Hematopoietic multipotent progenitor cell treated with erythropoietin and hydrocortisone succinate and interleukin-3 and kit ligand, for 17 days (in vitro differentiated cells): Measurements from ENCODE around the gene UBAC2.

Experiments used
- DNase-seq: peaks from one replicate; pipeline ENCODE4 v3.0.0-alpha.2; 2015; ENCODE audit warnings: low spot score

UBAC2 gene

DNA sequence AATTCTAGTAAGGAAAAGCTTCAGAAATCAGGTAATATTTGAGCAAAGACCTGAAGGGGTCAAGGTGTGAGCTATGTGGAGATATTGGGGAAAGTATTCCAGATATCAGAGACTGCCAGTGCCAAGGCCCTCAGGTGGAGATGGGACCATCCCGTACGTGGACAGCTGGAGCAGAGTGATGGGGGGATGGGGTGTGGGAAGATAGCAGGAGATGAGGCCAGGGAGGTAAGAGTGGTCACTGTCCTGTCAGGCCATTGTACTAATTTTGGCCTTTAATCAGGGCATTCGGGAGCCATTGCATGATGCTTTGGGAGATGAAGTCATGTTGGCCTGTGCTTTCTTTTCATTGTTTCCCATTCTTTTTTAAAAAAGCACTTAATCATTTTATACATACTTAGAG lies 70.6 kb downstream of the UBAC2 start:
- DNase-seq: no peak

DNA sequence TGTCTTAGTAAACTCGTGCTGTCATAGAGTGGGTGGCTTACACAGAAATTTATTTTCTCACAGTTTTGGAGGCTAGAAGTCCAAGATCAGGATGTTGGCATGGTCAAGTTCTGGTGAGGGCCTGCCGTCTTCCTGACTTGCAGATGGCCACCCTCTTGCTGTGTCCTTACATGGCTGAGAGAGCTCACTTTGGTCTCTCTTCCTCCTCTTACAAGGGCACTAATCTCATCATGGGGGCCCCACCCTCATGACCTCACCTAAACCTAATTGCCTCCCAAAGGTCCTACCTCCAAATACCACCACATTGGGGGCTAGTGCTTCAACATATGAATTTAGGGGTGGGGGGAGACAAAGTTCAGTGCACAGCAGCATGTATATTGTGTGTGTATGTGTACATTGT lies 71.8 kb downstream of the UBAC2 start:
- no peak for DNase-seq

DNA sequence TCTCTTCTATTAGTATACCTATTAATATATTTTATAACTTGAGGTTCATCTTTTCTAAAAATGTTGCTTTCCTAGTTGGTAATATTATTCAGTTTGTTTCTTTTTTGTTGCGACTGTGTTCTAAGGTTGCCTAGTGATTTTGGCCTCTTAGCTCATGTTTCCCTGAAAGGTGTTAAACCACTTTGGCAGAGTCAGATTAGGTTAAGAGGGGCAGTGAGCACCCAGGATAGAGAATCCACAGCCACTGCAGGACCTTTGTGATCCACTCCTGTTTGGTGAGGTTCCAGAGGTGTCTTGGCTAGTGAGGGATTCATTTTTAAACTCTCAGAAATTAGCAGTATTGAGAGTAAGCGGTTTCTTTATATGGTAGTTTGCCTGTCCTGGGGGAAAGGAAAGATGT lies 72.5 kb downstream of the UBAC2 start:
- no peak for DNase-seq

DNA sequence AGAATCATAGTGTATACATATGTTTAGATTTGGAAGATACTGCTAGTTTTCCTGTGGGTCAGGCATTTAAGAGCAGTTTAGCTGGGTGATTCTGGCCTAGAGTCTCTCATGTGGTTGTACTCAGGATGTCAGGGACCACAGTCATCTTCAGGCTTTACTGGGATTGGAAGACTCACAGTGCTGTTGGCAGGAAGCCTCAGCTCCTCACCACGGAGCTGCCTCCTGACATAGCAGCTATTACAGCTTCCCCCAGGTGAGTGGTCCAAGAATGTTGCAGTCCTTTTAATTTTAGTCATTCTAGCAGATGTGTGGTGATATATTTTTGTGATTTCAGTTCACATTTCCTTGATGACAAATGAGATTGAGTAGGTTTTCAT lies 74.4 kb downstream of the UBAC2 start:
- no peak for DNase-seq

DNA sequence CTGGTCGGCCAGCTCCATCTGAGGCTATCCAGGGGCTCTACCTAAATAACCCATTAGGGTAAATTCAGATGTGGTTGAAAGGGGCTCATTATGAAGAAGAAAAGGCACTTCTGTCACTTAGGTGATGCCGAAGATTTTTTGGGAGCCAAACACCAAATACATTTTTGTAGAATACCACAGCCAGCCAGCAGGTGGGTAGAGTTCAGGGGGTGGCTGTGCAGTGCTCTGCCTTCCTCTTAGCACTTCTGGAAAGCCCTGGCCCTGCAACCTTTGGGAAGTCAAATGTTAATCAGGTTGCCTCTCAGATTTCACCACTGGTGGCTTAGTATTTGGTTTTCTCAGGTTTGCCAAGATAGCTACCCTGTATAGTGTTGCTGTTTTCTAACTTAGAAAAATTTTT lies 76.1 kb downstream of the UBAC2 start:
- no peak for DNase-seq

DNA sequence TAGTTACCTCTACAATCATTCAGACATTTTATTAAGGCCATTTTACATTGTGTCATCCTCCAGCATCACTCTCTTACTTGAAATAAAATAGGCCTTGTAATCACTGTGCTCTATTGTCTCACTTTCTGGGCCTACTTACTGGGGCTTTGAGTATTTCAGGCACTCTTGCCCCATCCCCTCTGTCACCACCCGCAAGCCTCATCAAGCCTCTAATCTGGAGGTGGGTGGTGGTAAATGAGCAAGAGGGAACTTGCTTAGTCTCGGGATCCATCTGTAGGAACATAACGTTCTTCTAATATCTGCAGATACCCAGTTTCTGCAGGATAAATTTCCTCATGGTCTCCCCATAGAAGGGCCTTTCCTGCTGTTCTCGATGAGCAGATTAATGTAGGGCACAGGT lies 77.0 kb downstream of the UBAC2 start:
- no peak for DNase-seq

DNA sequence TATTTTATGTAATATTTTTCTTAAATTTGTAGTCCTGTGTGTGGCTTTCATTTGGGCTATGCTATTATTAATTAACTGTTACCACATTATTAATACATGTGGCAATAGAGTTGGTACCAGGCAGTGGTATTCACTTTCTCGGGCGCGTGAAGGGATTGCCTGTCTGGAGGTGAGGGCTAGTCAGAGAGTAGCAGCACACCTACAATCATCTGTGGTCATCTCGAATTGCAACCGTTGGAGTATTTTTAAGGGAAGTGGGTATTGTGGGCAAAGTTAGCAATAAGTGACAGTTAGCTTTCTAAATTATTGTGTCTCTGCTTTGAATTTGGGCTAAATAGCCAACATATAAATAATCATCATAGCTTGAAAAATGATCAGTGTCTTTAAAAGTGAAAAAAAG lies 77.5 kb downstream of the UBAC2 start:
- DNase-seq: no peak

DNA sequence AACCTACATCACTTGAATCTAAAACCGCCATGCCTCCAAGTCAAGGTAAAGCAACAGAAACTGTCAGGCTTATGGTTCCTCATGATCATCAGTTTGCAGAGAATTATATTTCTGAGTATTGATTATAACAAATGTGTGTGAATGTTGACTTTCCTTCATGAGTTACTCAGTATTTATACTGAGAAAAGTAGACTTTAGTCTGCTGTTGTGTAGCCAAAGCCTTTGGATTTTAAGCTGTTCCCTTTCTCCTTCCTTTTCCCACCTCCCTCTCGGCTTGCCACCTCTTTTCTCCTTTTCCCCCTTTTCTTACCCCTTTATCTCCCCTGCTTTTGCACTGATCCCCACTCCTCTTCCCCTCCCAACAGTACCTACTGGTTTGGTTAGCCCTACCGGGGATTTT lies 78.2 kb downstream of the UBAC2 start:
- no peak for DNase-seq

DNA sequence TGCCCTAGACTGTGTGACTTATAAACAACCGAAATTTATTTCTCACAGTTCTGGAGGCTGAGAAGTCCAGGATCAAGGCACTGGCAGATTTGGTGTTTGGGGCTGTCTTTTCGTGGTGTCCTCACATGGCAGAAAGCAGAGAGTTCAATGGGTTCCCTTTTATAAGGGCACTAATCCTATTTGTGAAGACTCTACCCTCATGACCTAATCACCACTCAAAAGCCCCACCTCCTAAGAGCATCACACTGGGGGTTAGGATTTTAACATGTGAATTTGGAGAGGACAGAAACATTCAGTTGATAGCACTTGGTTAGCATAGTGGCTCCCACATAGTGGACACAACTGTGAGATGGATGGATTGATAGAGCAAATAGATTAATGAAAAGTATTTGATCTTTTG lies 79.0 kb downstream of the UBAC2 start:
- no peak for DNase-seq

DNA sequence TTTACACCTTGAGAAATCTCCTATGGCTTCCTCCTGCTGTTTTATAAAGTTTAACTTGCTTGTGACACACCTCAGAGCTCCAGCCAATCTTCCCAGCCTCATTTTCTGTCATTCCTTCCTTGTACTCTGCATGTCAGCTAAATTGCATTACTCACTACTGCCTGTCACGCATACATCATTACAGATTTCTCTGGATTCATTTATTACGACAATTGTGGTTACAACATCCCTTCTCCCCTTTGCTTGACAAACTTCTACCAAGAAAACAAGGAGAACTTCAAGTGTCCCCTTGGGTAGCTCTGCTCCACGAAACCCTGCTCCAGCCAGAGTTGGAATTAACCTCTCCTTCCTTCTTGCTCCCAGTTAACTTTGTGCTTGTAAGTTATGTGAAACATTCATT lies 79.5 kb downstream of the UBAC2 start:
- no peak for DNase-seq

DNA sequence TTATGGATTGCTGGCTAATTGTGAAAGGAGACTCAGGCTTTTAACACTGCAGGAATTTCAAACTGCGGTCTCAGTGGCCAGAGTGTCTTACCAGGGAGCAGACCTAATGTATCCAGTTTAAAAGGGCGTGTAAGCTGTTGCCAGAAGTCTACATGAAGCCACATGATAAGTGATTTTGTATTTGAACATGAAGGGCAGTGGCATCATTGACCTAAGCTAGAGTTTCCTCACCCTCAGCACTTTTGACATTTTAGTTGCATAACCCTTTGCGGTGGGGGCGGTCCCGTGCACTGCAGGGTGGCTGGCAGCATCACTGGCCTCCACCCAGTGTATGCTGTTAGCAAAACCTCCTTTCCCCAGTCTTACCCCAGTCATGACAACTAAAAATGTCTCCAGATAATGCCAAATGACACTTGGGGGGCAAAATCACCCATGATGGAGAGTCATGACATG lies 81.2 kb downstream of the UBAC2 start:
- DNase-seq: no peak

DNA sequence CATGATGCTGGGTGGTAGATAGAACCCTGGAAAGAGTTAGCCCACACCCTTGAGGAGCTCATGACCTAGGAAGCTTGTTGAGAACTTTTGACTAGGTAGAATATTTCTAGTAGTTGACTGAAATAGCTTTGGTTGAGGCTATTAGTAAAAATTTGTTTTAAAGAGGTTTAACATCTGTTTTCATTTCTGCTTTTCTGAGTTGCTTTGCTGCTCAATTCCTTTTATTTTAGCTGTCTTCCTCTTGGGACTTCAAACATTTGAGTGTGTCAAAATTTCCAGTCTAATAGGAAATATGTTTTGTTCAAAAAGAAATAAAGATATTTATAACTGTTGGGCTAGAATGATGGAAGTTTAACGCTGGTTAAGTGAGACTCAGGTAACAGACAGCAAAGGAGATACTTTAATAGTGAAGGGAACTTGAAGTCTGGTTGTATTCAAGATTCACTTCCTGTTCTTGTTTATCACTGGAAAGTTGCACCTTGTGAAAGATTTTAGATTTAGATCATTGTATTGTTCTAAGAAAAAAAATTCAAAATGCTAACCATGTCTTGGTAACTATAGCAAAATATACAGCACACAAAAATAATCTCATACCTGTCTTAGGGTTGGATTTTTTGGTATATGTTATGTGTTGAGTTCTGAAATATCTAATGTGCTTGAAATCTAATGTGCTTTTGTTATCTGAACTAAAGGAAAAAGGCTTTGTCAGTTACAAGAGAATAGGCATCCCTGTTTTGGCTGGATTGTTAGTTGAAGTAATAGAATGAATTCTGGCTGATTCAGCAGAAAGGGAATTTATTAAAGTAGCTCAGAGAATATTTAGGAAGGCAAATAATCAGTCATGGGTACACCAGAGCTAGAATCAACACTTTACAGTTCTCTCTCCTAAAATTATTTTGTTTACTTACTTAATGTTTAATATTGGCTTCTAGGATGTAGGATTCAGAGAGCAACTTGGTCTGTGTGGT lies 81.9 kb downstream of the UBAC2 start:
- no peak for DNase-seq

DNA sequence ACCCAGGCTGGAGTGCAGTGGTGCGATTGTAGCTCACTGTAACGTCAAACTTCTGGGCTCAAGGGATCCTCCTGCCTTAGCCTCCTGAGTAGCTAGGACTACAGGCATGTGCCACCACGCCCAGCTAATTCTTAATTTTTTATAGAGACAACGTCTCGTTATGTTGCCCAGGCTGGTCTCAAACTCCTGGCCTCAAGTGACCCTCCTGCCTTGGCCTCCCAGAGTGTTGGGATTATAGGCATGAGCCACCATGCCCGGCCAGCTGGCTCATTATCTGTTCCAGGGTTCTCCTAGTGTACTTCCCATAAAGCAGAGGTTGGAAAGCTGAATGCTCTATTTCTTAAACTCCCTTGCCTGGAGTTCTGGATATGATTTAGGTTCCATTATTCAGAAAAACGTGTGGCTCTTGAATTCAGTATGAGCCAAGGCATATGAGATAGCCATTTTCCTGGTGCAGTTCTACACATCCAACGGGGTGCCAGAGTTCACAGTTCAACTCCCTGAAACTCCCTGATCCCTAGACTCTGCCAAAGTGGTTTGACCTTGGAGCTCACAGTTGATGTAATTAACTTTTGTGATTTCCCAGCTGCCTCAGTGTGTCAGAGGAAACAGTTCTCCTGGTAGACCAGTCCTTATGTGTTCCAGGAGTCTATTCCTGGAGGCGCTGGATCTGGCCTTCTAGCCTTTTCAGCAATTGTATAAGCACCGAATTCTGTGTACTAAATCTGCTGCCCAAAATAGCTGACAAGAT lies 85.0 kb downstream of the UBAC2 start:
- no peak for DNase-seq

DNA sequence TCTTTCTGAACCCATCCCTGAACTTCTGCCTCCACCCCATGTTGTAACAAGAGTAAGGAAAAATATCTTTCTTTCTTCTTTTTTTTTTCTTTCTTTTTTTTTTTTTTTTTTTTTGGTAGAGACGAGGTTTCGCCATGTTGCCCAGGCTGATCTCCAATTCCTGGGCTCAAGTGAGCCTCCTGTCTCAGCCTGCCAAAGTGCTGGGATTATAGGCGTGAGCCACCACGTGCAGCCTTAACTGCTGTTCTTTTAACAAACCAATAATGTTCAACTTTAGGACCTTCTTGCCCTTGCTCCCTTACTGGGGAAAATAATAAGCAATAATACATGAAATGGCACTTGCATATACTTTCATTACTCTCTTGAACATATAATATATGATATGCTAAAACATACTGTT lies 86.9 kb downstream of the UBAC2 start:
- no peak for DNase-seq

DNA sequence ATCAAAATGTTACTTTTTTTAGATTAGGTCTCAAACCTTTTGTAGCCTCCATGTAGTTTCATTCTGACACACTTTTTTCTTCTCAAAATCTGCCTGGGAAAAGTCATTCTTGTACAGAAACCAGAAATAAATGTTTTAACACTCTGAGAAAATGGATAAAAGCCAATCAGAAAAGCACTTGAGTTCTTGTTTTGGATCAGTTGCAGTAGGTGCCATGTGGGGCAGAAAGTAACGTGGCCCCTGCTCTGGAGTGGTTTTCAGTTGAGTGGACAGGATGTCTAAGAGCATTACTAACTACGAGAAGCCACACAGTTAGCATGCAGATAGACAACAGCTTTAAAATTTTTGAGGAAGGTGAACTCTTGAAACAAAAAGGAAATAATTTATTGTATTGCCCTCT lies 87.4 kb downstream of the UBAC2 start:
- DNase-seq: no peak

DNA sequence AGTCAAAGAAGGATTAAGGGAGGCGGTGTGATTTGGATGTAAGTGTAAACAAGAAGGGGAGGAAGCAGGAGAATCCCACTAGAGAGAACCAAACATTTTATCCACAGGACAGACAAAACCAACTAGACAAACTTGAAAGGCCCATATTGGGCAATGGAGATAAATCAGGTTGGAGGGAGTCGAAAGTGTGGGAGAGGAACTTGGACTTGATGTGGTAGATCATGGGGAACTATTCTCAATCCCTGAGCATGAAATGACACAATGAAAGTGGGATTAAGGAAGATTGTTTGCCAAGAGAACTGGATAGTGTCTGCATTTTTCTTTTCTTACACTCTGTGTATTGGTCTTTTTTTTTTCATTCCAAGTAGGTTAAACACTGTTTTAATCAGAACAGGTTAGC lies 88.6 kb downstream of the UBAC2 start:
- no peak for DNase-seq

DNA sequence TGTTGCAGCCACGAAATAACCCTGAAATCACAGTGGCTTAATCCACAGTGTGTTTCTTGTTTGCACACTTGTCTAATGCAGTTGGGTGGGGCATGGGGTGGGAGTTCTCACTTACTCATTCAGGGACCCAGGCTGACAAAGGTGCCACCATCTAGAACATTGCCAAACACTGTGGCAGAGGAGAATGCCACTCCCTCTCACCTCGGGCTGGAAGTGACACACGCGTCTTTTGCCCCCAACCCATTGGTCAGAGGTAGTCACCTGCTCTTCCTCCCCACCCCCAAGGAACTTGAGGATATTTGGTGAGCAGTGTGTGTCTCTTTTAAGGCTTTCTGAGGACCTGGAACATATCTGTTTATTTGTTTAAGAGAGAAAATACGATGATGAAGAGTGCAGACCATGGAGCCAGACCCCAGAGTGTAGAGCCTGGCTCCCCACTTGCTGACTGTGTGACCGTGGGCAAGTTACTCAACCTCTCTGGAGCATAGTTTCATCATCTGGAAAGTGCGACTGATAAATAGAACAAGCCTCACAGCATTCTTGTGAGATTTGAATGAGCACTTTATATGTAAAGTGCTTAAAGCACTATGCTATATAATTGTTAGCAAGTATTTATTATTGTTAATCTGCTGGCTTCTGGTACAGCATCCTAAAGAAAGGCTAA lies 89.2 kb downstream of the UBAC2 start:
- DNase-seq: no peak

DNA sequence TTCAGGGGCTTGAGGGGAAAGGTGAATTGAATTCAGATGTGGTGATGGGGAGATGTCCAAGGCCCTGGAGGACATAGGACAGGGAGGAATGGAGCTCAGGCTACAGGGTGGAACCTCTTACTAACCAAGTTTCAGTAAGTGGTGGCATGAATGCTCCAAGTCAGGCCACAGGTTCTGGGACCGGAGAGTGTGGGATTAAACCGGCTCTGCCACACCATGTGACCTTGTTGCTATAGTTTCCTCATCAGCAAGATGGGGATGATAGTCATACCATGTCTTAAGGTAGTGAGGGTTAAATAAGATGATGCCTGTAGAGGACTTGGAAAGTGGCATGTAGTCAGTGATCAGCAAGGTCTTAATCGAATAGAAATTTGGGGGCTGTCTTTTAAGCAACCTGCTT lies 90.2 kb downstream of the UBAC2 start:
- DNase-seq: no peak

DNA sequence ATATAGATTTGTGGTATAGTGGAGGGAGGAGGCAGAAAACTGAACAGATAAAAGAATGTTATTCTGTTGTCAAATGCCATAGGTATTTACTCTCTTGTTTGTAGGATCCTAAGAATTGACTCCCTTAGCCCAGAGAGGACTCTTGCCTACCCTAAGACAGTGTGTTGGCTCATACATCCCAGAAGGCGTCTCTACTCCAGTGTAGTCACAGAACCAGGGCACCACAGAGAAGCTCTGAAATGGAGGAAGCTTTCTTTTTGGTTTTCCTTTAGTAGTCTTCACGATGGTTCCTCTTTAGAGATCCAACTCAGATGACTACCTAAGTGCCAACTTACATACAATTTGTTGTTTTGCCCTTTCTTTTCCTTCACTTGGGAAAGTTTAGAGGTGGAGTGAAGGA lies 92.5 kb downstream of the UBAC2 start:
- no peak for DNase-seq

DNA sequence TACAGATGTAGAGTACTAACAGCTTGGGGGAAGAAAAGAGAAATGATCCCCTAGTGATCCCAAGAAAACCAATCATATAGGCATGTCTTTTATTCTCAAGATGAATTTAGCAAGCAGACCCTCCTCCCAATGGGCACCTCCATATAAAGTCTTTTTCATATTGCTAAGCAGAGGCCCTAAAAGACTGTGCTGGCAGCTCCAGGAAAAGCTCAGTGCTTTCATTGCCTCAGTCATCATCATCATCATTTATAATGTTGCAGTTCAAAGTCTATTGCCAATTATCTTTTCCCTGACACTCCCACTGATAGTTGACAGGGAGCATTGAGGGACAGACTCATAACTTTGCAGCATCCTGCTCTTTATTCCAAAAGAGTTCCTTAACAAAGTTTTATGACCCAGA lies 93.5 kb downstream of the UBAC2 start:
- DNase-seq: no peak

DNA sequence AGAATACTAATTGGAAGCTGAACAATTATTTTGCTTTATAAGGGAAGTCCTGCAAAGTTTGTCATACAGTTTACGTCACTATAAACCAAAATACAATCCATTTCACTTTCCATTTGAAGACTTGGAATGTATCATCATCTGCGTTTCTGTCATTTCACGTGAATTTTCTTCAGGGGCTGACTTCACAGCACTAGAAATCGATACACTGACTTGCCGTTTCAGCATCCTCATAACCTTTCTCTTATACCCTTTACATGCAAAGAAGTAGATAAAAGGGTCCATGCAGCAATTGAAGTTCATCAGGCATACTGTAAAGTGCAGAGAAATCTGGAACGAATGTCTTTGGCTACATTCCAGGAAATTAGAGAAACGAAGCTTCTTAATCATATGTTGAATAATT lies 94.3 kb downstream of the UBAC2 start:
- DNase-seq: no peak

DNA sequence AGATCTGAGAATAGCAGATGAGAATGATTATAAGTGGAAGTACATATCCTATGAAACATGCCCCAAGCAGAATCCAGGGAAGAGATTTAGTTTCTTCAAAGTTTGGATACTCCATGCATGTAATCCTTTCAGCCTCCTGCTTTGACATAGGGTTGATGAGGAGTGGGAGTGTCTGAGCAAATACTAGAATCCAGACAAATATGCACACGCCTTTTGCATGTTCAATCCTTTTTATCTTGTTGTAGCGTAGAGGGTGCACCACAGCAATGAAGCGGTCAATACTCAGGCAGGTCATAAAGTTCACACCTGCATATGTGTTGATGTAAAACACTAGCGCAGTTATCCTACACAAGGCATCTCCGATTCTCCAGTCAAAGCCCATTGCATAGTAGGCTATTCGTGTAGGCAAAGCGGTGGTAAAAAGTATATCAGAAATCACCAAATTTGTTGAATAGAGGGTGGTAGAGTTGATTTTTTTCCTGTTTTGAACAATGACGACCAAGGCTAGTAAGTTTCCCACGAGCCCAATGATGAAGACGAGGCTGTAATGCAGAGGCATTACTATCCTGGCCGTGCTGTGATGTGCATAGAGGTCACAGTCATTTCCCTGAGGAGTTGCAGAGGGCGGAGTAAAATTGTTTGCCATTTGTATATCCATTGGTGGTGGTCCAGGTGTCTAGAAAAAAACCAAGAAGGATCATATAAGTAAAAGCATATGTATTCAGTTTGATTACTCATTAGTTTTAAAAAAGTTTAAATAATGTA lies 95.0 kb downstream of the UBAC2 start:
- no peak for DNase-seq
